Measurements from ENCODE around the gene PHLDB2.

The PHLDB2 gene

DNA sequence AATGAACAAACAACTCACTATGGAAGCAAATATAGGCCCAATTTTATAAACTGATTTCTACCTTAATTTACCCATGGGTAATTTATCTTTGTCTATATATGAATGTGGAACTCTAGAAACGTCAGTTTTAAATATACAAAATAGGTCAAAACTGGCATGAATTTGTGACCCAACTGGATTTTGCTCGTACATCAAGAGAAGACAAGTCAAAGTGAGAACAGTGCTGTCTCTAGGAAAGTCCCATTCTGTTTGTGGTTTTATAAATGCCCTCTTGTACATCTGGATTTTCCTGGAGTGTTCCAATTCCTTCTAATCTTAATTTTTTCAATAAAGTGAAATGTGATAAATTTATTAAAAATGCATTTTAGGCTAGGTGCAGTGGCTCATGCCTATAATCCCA is 69.5 kb downstream of the PHLDB2 start:
- DNase-seq: no peak

DNA sequence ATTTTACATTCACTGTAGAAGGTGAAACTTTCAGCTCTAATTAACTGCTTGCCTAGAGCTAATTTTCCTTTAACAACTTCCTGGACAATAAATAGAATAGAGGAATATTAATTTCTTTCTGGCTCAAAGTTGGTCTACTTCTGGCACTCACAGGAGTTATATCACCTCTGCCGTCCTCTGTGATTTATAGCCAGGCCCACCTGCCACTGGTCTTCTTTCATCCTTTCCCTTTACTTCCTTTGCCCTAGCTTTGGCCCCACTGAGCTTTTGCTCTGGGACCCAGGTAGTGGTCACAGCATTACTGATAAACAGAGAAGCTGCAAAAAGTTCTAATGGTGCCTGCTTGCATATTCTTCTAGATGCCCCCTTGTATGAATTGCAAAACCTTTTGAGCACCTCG is 70.4 kb downstream of the PHLDB2 start:
- DNase-seq: no peak

DNA sequence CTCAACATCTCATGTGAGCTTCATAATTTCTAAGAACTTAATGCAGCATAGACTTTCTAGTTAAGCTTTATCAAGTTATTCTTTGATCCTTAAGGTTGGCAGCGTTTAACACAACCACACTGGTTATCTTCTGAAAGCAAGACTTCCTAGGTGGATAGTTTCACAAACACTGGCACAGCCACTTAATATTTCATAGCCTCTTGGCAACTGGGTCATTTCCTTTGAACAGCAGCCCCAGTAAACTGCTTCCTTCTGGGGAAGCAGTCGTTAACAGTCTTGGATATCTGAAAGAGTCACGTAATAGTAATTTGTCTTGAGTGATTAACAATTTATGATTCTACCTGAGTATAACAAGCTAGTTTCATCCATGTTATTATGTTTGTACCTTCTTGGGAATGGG is 73.9 kb downstream of the PHLDB2 start:
- DNase-seq: no peak

DNA sequence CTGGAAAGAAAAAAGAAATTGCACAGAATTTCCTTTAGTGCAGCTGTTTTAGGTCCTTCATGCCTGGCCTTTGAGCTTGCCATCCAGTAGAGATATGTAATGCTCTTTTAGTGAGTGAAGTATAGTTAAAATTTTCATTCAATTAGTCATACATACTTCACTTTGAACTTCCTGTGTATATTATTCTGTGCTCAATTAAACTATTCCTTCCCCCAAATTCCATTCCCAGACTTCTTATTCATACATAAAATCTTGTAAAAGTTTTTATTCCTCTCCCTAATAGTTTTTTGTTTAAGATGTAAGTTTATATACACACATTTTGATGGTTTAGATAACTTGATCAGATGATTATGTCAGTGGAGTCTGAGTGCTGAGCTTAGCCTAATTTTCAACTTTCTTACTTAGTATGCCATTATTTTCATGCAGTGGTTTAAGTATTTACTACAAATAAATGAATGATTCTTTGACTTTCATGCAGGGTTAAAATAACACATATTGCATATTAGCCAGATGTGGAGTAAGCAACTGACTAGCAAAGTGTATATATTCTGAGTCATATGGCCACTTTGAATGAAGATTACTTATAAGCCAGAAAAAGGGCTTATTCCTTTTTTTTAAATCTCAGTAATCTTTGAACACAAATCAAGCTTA is 77.3 kb downstream of the PHLDB2 start:
- DNase-seq: no peak

DNA sequence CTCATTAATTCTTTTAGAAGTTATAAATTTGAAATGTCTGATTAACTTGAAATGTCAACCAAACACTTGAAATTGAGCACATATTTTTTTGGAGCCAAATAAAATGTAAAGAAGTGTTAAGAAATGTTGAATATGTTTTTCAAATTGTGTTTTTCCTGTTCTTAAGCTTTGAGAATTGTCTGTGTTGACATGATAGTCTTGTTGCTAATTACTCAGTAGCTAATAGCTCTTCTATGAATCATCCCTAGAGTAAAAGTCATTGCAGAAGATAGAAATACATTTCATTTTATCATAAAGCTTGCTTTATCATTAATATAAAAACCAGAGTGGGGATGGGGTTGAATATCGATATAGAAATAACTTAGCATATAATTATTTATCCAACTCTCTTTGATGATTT is 77.9 kb downstream of the PHLDB2 start:
- DNase-seq: no peak

DNA sequence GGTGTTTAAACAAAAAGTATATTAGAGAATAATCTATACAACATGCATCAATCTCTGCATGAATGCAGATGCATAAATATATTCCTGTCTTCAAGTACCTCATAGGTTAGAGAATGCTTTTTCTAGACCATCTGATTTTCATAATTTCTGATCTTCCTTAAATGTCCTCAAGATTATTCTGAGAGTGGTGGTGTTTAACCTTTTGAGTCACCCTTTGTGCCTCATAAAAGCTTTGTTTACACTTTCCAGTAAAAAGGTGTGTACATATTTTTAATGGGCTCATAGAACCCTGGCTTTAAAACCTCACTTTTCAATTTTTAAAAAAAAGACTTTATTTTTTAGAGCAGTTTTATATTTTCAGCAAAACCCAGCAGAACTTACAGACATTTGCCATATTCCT is 78.8 kb downstream of the PHLDB2 start:
- DNase-seq: no peak

DNA sequence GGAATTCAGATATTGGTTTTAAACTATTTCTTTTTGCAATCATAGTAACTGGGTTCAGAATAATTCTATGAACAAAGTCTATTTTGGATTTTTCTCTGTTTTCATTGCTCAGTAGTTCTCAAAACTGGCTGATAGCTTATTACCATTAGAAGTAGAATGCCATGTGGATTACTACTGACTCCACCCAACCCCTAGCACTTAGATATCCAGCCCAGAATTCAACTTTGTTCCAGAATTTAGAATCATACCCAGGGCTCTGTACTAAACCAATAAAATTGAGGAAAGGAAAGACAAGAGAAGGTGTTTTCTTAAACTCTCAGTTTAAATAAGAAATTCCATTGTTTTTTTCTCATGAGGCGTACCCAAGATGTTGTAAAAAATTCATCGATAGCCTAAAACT is 80.8 kb downstream of the PHLDB2 start:
- no peak for DNase-seq

DNA sequence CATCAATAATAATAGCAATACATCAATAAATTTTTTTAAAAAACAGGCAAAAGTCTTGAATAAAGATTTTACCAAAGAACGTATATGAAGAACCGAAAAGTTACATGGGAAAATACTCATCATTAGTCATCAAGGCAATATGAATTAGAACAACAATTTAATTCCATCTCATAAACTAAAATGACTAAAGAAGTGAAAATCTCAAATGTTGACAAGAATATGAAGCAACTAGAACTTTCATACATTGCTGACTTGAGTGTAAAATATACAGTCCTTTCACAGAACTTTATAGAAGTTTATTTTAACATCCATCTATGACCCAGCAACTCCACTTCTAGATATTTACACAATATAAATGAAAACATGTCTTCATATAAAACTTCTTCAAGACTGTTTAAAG is 84.5 kb downstream of the PHLDB2 start:
- DNase-seq: no peak

DNA sequence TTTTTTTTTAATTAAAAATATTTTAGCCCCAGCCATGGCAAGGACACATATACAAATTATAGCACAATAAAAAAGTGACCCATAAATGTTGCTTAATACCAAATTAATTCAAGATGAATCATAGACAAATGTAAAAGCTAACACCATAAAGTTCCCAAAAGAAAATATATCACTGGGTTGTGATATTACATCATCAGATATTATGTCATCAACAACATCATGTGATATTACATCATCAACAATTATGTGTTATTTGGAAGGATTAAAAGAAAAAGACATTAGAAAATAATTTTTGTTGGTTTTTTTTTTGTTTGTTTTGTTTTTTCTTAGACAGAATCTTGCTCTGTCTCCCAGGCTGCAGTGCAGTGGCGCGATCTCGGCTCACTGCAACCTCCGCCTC is 85.3 kb downstream of the PHLDB2 start:
- no peak for DNase-seq

DNA sequence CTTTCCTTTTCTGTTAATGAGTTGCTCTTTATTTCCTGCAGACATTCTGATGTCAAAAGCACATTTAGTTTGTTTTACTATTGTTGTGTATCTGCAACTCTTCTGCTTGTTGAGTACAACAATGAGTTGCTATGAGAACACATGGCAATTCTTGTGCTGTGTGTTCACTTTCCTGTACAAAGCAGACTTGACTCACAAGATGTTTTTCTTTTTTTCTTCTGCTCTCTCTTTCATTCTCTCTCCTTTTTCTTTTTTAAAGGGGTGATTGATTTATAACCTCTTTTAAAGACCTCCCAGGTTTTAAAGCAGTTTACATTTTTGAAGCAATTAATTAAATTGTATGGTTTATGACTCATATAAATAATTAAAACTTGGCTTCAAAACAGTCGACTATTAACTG is 88.2 kb downstream of the PHLDB2 start:
- no peak for DNase-seq

DNA sequence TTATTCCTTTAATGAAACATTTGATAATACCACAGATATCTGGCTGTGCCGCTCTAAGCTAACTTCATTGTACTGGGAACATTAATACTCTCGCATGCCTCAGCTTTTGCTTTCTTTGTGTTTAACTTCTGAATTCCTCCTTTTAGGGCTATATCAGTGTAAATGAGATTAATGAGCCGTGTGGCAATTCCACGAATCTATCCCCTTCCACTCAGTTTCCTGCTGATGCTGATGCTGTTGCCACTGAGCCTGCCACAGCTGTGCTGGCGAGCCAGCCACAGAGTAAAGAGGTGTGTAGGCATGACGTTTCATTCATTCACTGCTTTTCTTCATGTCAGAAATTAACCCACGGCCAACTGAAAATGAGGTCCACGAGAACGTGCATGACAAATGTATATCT is 89.7 kb downstream of the PHLDB2 start:
- DNase-seq: no peak

DNA sequence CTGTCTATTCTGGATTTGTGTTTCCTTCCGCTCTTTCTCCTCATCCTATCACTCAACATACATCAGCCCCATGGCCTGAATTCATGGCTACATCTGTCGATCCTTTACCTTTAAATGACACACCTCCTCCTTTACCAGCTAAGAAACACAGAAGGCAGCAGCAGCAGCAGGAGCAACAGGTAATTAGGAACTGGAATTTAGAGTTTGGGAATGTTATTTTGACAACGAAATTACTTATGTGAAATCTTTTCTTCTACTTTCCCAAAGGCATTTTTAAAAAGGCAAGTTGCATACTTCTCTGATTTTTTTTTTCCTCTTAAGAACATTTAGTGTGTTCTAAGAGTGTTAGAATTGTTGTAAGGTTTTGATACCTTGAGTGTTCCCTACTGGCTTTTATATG is 90.6 kb downstream of the PHLDB2 start:
- no peak for DNase-seq

DNA sequence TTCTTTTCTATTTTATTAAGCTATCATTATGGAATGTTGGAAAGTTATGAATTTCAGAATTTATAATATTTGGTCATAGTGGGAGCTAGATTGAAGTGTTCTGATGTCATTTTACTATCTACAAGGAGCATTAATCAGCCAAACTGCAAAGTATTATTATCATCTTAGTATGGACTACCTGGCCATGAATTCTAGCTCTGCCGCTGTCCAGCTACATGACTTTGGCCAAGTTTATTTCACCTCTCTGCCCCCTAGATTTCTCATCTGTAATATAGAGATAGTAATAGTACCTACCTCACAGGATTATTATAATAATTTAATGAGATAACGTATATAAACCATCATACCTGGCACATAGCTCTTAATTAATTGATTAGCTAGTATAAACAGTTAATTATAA is 92.0 kb downstream of the PHLDB2 start:
- DNase-seq: no peak

DNA sequence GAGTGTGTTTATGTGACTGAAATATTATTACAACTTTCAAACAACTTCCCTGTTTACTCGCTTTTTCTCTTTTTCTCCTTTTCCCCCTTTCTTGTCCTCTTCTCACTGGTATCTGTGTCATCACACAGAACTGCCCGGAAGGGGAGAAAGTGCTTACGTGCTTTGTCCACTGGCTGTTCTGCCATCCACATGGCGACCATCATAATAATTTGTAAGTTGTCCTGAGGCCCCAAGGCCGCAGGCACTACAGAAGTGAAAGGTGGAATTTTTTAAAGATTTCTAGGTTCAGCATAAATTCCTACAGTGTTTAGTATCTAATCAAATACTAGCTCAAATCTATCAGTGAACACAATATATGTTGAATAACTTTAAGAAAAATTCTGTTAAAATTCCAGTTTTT is 93.0 kb downstream of the PHLDB2 start:
- no peak for DNase-seq

DNA sequence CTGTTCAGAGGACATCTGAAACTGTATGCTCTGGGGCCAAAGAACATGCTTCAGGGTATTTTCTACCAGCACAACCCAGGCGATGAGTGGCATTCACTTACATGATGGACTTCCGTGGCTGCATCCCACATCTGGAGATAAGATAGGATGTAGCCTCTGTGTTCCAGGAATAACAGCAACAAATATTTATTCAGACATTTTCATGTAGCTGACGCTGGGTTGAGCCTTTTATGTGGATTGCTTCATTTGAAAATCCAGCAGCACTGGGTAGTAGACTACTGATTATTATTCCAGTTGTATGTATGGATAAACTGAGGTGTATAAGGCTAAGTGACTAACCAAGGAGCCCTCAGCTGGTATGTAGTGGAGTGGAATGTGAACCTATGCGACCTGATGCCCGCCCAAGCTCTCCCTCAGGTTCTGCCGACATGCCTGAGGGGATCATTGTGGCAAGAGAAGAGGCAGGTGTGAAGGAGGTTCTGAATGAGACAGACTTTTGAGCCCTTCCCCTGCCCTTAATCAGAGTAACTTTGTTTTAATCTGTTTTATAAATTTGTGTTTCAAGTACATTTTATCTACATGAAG is 93.9 kb downstream of the PHLDB2 start:
- DNase-seq: no peak

DNA sequence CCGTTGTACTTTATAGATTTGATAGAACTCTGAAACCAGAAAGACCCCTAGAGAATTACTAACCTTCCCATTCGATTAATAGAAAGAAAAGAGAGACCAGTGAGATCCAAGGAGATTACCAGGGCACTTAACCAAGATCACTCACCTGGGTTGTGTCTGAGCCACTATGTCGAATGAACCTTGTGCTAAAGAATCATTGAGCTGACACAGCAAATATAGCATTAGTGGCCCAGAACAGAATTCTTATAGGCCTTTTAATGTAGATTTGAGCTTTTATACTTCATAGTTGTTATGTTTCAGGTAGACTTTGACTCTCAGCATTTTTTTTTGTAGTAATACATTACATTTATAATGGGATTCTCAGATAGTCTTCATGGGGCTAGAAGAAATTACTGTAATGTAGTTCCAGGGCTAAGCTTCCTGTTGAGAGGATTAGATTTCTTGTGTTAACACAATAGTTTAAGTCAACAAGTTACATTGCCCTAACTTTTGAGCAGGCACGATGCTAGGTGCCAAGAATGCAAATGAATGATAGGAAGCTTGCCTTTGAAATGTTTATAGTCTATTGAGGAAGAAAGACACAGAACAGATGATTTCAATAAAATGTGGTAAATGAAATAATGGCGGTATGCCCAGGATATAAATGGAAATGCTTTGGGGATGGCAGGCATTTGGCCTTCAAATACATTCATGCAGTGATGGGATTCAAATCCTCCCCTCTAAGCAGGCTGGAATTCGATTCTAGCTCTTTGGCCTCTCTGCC is 95.3 kb downstream of the PHLDB2 start:
- DNase-seq: no peak

DNA sequence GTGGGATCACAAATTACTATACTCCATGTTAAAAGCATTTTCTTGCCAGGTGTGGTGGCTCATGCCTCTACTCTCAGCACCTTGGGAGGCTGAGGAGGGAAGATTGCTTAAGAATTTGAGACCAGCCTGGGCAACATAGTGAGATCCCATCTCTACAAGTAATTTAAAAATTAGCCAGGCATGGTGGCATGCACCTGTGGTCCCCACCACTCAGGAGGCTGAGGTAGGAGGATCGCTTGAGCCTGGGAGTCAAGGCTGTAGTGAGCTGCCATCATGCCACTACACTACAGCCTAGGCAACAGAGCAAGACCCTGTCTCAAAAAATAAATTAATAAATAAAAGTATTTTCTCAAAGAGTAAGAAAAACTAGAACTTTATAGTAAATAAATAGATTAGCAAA is 96.8 kb downstream of the PHLDB2 start:
- no peak for DNase-seq

DNA sequence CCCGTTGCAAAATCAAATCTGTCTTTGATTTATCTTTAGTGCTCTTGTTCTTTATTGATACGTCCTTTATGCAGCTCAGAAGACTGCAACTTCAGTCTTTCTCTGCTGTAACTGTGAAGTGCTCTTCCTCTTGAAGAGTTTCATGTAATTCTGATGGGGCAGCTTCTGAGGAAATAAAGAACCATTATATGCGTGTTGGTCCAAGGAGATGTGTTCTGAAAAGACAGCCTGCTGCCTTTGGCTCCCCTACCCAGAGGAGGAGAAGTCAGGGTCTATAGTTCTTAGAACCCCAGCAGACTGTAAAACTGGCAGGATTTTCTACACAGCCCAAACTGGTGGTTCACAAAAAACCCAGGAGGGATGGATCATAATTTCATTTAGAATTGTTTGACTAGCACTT is 97.4 kb downstream of the PHLDB2 start:
- DNase-seq: no peak

DNA sequence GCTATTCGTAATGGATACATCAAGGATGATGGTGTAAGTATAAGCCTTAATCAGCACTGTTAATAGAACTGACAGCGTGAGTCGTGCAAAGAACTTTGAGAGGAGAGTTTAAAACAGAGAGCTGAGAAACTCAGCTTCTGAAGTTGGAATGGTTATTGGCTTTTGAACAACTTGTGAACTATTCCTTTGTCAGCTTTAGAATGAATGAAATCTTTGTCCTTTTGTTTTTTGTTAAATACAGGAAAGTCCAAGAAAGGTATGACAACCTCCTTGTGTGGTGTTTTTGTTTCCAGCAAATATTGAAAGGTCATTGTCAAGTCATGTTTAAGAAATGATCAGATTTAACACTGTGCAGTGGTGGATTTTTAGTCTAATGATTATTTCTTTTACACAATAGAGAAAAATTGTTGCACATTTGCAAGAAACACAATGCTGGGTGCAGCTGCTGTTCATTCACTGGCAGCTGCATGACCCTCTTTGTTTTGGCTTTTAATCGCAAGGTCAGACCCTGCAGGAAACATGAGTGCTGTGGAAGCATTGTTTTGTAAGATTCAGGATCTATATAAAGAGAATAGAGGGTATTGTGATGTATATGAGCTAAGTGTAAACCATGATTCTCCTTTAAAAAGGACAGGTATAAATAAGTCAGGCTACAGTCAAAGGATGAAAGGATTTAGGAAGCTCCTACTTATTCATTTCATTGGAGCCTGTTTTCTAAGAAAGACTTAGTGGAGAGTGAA is 98.1 kb downstream of the PHLDB2 start:
- DNase-seq: peak; percentile 41

DNA sequence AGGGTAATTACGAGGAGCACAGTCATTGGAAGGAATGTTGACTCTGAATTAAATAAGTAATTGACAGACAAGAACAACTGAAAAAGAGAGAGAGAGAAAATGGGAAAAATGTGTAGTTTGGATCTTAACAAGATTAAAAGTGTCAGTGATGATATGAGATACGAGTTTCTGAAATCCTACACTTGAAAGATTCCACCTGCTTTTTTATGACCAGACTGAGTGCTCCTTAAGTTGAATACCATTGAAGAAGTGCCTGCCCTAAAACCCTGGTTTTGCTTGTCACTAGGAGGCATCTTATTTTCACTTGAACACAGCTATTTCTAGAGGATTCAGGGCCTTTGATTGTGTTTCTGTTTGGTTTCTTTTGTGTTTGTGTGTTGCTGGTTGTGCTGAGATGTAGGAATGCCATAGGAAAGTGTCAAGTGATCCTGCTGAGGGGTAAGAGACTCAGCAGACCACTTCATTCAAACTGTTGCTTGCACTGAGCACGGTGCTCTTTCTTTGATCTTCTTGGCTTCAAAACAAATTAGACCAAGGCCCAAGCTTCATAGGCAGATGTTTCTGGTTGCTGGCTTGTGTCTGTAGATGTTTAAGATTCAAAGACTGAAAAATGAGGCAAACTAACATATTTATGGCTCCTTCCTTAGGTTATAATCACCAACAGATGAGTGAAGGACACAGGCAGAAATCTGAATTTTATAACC is 102.5 kb downstream of the PHLDB2 start:
- DNase-seq: no peak

DNA sequence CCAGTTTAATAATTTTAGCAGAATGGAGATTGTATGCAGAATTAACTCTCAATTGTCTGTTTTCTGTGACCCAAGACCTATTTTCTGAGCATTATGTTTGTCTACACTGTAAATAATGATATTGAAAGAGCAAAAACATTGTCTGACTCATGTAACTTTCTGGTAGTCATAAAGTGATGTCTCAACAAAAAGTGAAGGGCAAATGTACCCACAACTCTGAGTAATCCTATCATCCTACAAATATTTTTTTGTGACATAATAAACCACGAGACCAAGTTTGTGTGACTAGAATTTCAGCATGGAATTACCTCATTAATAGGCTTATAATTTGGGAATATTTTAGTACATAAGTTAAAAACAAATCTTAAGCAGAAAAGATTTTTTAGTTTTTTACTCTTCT is 104.4 kb downstream of the PHLDB2 start:
- DNase-seq: no peak

DNA sequence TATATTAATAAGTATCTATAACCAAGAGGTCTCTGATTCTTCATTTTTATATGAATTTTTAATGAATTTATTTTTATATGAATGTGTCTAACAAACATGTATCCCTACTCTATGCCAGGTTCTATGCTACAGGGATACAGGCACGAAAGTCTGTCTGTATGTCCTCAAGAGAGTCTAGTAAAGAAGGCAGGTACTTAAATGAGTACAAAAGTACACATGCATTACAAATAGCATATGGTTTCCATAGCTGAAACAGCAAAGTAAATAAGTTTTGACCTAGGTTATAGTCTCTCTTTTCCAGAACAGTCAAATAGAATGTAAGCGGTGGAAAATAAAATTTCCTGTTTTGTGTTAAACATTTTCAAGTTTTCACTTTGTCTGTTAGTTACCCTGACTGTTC is 106.4 kb downstream of the PHLDB2 start:
- no peak for DNase-seq

DNA sequence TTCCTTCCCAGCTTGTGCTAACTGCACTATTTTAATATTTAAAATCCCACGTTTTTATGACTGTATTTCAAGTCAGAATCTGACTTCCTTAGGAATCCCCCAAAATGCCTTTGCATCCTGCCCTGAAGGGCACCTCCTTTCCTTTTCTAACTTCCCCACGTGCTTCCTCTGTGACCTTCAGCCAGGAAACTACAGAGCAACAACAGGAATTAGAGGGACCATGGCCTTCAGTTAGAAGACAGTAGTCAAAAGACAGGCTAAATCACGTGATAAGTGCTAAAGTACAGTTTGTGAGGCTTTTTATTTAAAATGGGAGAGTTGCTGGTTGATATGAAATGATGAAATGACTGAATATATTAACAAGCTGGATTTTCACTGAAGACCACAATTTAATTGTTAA is 108.0 kb downstream of the PHLDB2 start:
- no peak for DNase-seq

All from right hindlimb (tissue), 1 donor.